ENCODE results near the gene MANSC1.

The MANSC1 gene

DNA sequence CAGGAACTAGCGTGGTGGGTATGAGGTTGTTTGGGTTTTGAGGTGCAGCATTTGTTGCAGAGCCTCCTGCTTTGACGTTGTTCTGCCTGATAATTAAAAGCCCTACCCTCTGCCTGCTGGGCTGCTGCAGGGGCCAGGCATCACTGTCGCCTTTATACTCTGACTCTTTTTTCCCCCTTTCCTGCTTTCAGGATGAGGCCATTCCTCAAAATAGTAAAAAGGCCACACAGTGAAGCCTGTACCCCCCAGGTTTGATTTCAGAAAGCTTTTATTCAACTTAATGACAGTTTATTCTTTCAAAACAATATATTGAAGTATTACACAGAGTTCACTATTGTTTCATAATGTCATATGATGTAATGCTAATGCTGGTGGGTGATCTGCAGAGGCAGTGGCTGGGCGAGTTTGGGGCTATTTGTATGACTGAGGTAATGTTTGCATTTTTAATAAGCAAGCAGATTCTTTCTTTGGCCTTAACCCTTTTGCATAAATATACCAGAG lies 15.9 kb upstream of the MANSC1 start:
- Histone ChIP-seq H3K4me1 (ENCODE audit: control insufficient read depth in 5 of 5, insufficient read depth in 5 of 5, low read length in 5 of 5) (peaks cover 0 to 6% (median 0%) of the 10 kb centered on the region in 5 donors), H3K27ac (ENCODE audit: low read depth, low read length) (no peak overlapping the region), H3K36me3 (ENCODE audit: control insufficient read depth in 5 of 5, insufficient read depth in 5 of 5, low read length in 5 of 5) (peaks cover 0 to 10% (median 4%) of the 10 kb centered on the region in 5 donors), H3K9me3 (ENCODE audit: control insufficient read depth in 5 of 5, low read length in 5 of 5) (no peaks in the 10 kb centered on the region), H3K4me3 (ENCODE audit: low read depth in 1 of 5, low read length in 5 of 5) (no peak overlapping the region), H3K9ac (ENCODE audit: low read length in 5 of 5) (no peak overlapping the region), H3K27me3 (ENCODE audit: control insufficient read depth in 5 of 5, insufficient read depth in 4 of 5, low read length in 5 of 5) (no peaks in the 10 kb centered on the region)

DNA sequence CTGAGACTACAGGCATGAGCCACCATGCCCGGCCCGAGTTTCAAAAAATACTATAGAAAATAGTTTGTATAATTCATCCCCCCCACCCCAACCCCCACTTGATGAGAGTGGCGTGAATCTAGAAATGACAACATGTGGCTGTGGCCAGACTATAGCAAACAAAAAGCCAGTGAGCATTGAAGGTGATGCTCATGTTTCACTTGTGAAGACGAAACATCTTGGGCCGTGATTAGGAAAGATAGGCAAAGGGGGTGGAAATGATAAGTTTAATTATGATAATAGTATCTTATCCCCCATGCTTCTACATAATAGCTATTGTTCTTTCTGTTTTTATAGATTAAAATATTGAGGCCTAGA lies 15.4 kb upstream of the MANSC1 start:
- H3K27ac ChIP-seq (ENCODE audit: low read depth, low read length) = no peak overlapping the region

GRCh38 chr12:12364787-12365445 lies 14.9 kb upstream of the MANSC1 start:
- Histone ChIP-seq H3K9ac (ENCODE audit: low read length in 5 of 5) (no peak overlapping the region), H3K9me3 (ENCODE audit: control insufficient read depth in 5 of 5, low read length in 5 of 5) (no peaks in the 10 kb centered on the region), H3K36me3 (ENCODE audit: control insufficient read depth in 5 of 5, insufficient read depth in 5 of 5, low read length in 5 of 5) (peaks cover 0 to 10% (median 4%) of the 10 kb centered on the region in 5 donors), H3K4me3 (ENCODE audit: low read depth in 1 of 5, low read length in 5 of 5) (no peak overlapping the region), H3K4me1 (ENCODE audit: control insufficient read depth in 5 of 5, insufficient read depth in 5 of 5, low read length in 5 of 5) (peaks cover 0 to 6% (median 0%) of the 10 kb centered on the region in 5 donors), H3K27me3 (ENCODE audit: control insufficient read depth in 5 of 5, insufficient read depth in 4 of 5, low read length in 5 of 5) (no peaks in the 10 kb centered on the region), H3K27ac (ENCODE audit: low read depth, low read length) (no peak overlapping the region)

More for the DNA sequence above, 15.4 kb upstream of the MANSC1 start:
- H3K36me3 ChIP-seq (ENCODE audit: control insufficient read depth in 5 of 5, insufficient read depth in 5 of 5, low read length in 5 of 5) = peaks cover 0 to 10% (median 4%) of the 10 kb centered on the region in 5 donors
- no peak overlapping the region for H3K4me3 ChIP-seq (ENCODE audit: low read depth in 1 of 5, low read length in 5 of 5)
- no peaks in the 10 kb centered on the region for H3K9me3 ChIP-seq (ENCODE audit: control insufficient read depth in 5 of 5, low read length in 5 of 5)
- H3K4me1 ChIP-seq (ENCODE audit: control insufficient read depth in 5 of 5, insufficient read depth in 5 of 5, low read length in 5 of 5) = peaks cover 0 to 6% (median 0%) of the 10 kb centered on the region in 5 donors
- H3K9ac ChIP-seq (ENCODE audit: low read length in 5 of 5) = no peak overlapping the region
- H3K27me3 ChIP-seq (ENCODE audit: control insufficient read depth in 5 of 5, insufficient read depth in 4 of 5, low read length in 5 of 5) = no peaks in the 10 kb centered on the region

DNA sequence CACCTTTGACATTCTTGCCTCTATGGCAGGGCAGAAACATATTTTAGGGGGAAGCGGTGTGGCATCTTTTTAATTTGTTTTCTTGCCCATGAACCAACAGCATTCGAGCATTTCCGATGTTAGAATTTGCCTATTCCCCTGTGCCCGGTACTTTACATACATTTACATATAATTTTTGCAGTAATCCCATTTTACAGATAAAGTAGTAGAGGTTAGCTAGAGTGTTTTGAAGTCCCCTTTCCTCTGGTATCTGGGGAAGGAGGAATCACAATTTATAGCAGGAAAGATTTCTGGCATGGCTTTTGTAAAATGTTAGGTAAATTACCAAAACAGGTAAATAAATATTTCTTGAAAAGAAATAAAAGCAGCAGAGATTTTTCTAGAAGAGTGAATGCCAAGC lies 8.5 kb upstream of the MANSC1 start:
- Histone ChIP-seq H3K27me3 (ENCODE audit: control insufficient read depth in 5 of 5, insufficient read depth in 4 of 5, low read length in 5 of 5) (no peaks in the 10 kb centered on the region), H3K4me1 (ENCODE audit: control insufficient read depth in 5 of 5, insufficient read depth in 5 of 5, low read length in 5 of 5) (peaks cover 0 to 19% (median 16%) of the 10 kb centered on the region in 5 donors), H3K9ac (ENCODE audit: low read length in 5 of 5) (peak overlapping the region in 3 of 5 donors; percentile 88 to 97 (median 97)), H3K9me3 (ENCODE audit: control insufficient read depth in 5 of 5, low read length in 5 of 5) (no peaks in the 10 kb centered on the region), H3K4me3 (ENCODE audit: low read depth in 1 of 5, low read length in 5 of 5) (peak overlapping the region in 1 of 5 donors; percentile 75), H3K36me3 (ENCODE audit: control insufficient read depth in 5 of 5, insufficient read depth in 5 of 5, low read length in 5 of 5) (peaks cover 0 to 7% (median 3%) of the 10 kb centered on the region in 5 donors), H3K27ac (ENCODE audit: low read depth, low read length) (peak overlapping the region; percentile 93)

- H3K27me3 ChIP-seq (ENCODE audit: control insufficient read depth in 5 of 5, insufficient read depth in 4 of 5, low read length in 5 of 5) = no peaks in the 10 kb centered on the region
- peak overlapping the region; percentile 93 for H3K27ac ChIP-seq (ENCODE audit: low read depth, low read length)
- no peaks in the 10 kb centered on the region for H3K9me3 ChIP-seq (ENCODE audit: control insufficient read depth in 5 of 5, low read length in 5 of 5)
- H3K36me3 ChIP-seq (ENCODE audit: control insufficient read depth in 5 of 5, insufficient read depth in 5 of 5, low read length in 5 of 5) = peaks cover 0 to 3% (median 2%) of the 10 kb centered on the region in 5 donors
- H3K4me1 ChIP-seq (ENCODE audit: control insufficient read depth in 5 of 5, insufficient read depth in 5 of 5, low read length in 5 of 5) = peaks cover 0 to 19% (median 16%) of the 10 kb centered on the region in 5 donors
- peak overlapping the region; percentile 75 to 89 (median 82) for H3K4me3 ChIP-seq (ENCODE audit: low read depth in 1 of 5, low read length in 5 of 5)
- peak overlapping the region; percentile 84 to 97 (median 89) for H3K9ac ChIP-seq (ENCODE audit: low read length in 5 of 5)
These were observed 7.8 kb upstream of the MANSC1 start for GRCh38 chr12:12357719-12358461.

- Histone ChIP-seq H3K9ac (ENCODE audit: low read length in 5 of 5) (peak within 1 kb of the TSS; percentile 84 to 97 (median 89)), H3K27me3 (ENCODE audit: control insufficient read depth in 5 of 5, insufficient read depth in 4 of 5, low read length in 5 of 5) (no peaks in the 10 kb centered on the region), H3K27ac (ENCODE audit: low read depth, low read length) (peak within 1 kb of the TSS; percentile 93), H3K9me3 (ENCODE audit: control insufficient read depth in 5 of 5, low read length in 5 of 5) (no peaks in the 10 kb centered on the region), H3K36me3 (ENCODE audit: control insufficient read depth in 5 of 5, insufficient read depth in 5 of 5, low read length in 5 of 5) (no peaks in the 10 kb centered on the region), H3K4me1 (ENCODE audit: control insufficient read depth in 5 of 5, insufficient read depth in 5 of 5, low read length in 5 of 5) (peaks cover 0 to 19% (median 16%) of the 10 kb centered on the region in 5 donors), H3K4me3 (ENCODE audit: low read depth in 1 of 5, low read length in 5 of 5) (peak within 1 kb of the TSS; percentile 75 to 89 (median 82))
These were observed 7.1 kb upstream of the MANSC1 start, which contains the start of gene BORCS5 for GRCh38 chr12:12356896-12357718. TSS of gene BORCS5 (plus strand) at chr12:12357078. CDS start at chr12:12357452, 374 bp downstream.

DNA sequence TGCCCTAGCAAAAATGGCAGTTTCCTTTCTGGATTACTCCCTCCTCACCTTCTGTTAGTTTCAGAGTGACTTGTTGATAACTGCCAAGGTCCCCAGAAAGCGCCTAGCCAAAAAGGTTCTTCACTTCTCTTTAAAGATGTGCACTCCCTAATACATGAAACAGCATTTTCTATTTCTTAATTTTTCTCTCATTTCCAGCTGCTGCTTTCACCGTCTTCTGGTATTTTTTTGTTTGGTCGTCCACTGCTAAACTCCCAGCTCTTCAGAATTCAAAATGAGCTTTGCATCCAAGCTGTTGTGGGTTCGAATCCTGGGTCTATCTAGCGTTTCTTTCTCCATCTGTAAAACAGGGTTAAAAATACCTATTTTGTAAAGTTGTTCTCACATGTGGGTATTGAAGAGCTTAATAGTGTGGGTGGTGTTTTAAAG lies 6.4 kb upstream of the MANSC1 start:
- Histone ChIP-seq H3K9ac (ENCODE audit: low read length in 5 of 5) (peak overlapping the region in 4 of 5 donors; percentile 88 to 97 (median 93)), H3K27me3 (ENCODE audit: control insufficient read depth in 5 of 5, insufficient read depth in 4 of 5, low read length in 5 of 5) (no peaks in the 10 kb centered on the region), H3K27ac (ENCODE audit: low read depth, low read length) (peak overlapping the region; percentile 93), H3K36me3 (ENCODE audit: control insufficient read depth in 5 of 5, insufficient read depth in 5 of 5, low read length in 5 of 5) (no peaks in the 10 kb centered on the region), H3K4me3 (ENCODE audit: low read depth in 1 of 5, low read length in 5 of 5) (peak overlapping the region; percentile 53 to 89 (median 77)), H3K4me1 (ENCODE audit: control insufficient read depth in 5 of 5, insufficient read depth in 5 of 5, low read length in 5 of 5) (peaks cover 0 to 19% (median 16%) of the 10 kb centered on the region in 5 donors), H3K9me3 (ENCODE audit: control insufficient read depth in 5 of 5, low read length in 5 of 5) (no peaks in the 10 kb centered on the region)

DNA sequence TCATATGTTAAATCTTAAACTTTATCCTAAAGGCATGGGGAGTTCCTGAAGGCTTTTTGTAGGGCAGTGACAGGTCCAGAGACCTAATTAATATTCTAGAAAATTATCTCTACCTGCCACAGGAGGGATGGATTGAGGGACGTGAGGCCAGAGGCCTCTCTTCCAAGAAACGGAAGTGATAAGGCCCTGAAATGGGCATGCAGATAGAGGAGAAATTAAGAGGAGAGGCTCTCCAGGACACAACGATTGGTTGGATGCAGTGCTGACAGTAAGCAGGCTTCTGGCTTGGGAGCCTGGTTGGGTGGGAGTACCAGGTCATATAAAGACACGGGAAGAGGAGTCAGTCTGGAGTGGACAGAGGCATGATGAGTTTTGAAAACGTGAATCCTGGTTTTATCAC lies 3.8 kb upstream of the MANSC1 start:
- Histone ChIP-seq H3K27me3 (ENCODE audit: control insufficient read depth in 5 of 5, insufficient read depth in 4 of 5, low read length in 5 of 5) (no peaks in the 10 kb centered on the region), H3K4me1 (ENCODE audit: control insufficient read depth in 5 of 5, insufficient read depth in 5 of 5, low read length in 5 of 5) (peaks cover 0 to 32% (median 30%) of the 10 kb centered on the region in 5 donors), H3K36me3 (ENCODE audit: control insufficient read depth in 5 of 5, insufficient read depth in 5 of 5, low read length in 5 of 5) (no peaks in the 10 kb centered on the region), H3K9me3 (ENCODE audit: control insufficient read depth in 5 of 5, low read length in 5 of 5) (no peaks in the 10 kb centered on the region), H3K9ac (ENCODE audit: low read length in 5 of 5) (no peak overlapping the region), H3K27ac (ENCODE audit: low read depth, low read length) (no peak overlapping the region), H3K4me3 (ENCODE audit: low read depth in 1 of 5, low read length in 5 of 5) (no peak overlapping the region)

DNA sequence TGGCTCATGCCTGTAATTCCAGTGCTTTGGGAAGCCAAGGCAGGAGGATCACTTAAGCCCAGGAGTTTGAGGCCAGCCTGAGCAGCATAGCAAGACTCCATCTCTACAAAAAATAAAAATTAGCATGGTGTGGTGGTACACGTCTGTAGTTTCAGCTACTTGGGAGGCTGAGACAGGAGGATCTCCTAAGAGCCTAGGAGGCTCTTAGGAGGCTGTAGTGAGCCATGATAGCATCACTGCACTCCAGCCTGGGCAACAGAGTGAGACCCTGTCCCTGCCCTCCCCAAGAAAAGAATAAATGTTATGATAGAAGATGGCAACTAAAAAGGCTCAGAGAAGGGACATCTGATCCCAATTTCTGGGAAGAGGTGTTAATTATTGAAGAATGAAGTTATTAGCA lies 3.2 kb upstream of the MANSC1 start:
- no peaks in the 10 kb centered on the region for H3K36me3 ChIP-seq (ENCODE audit: control insufficient read depth in 5 of 5, insufficient read depth in 5 of 5, low read length in 5 of 5)
- peaks cover 0 to 29% (median 28%) of the 10 kb centered on the region in 5 donors for H3K4me1 ChIP-seq (ENCODE audit: control insufficient read depth in 5 of 5, insufficient read depth in 5 of 5, low read length in 5 of 5)
- H3K9ac ChIP-seq (ENCODE audit: low read length in 5 of 5) = no peak overlapping the region
- no peaks in the 10 kb centered on the region for H3K27me3 ChIP-seq (ENCODE audit: control insufficient read depth in 5 of 5, insufficient read depth in 4 of 5, low read length in 5 of 5)
- H3K4me3 ChIP-seq (ENCODE audit: low read depth in 1 of 5, low read length in 5 of 5) = no peak overlapping the region
- no peak overlapping the region for H3K27ac ChIP-seq (ENCODE audit: low read depth, low read length)
- no peaks in the 10 kb centered on the region for H3K9me3 ChIP-seq (ENCODE audit: control insufficient read depth in 5 of 5, low read length in 5 of 5)

All from subcutaneous abdominal adipose tissue (tissue), 5 donors.